GM19035 (cell line): ENCODE results near the gene LANCL2.
"Not testable (repeated sequence)": the region's sequence is repeated elsewhere in the genome, so short reads cannot be mapped to it uniquely, and the experiment has no call there.

ENCODE experiments used
- ATAC-seq: cut with Tn5 transposase; IDR thresholded peaks from one replicate; pipeline ENCODE4 v1.9.1; 2021; ENCODE audit not compliant: unreplicated experiment

The LANCL2 gene, protein sequence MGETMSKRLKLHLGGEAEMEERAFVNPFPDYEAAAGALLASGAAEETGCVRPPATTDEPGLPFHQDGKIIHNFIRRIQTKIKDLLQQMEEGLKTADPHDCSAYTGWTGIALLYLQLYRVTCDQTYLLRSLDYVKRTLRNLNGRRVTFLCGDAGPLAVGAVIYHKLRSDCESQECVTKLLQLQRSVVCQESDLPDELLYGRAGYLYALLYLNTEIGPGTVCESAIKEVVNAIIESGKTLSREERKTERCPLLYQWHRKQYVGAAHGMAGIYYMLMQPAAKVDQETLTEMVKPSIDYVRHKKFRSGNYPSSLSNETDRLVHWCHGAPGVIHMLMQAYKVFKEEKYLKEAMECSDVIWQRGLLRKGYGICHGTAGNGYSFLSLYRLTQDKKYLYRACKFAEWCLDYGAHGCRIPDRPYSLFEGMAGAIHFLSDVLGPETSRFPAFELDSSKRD

DNA sequence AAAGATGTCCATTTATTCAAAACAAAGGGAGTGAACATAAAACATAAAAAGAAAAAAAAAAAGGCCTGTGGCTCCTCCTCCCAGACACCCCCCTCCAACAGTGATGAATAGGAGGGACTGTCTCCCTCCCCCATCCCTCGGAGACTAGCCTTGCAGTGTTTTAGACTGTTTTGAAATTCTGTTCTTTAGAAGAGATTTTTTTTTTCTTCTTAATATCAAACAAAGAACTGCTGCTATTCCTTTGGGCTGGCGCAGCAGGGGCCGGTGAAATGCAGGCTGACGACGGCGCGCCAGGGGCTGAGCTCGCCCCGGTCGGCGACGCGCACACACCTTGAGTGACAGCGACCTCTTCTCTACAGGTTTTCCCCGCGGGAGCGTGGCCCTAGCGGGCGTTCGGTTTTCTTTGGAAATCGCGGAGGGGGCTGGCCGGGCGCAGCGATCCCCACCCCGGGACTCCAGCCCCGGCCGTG lies at the start of gene LANCL2:
Gene LANCL2 (plus strand): TSS at position 133 of the 470 bp plus-strand sequence. CDS start 689 bp downstream, outside the sequence.
- peak; percentile 42 for ATAC-seq

DNA sequence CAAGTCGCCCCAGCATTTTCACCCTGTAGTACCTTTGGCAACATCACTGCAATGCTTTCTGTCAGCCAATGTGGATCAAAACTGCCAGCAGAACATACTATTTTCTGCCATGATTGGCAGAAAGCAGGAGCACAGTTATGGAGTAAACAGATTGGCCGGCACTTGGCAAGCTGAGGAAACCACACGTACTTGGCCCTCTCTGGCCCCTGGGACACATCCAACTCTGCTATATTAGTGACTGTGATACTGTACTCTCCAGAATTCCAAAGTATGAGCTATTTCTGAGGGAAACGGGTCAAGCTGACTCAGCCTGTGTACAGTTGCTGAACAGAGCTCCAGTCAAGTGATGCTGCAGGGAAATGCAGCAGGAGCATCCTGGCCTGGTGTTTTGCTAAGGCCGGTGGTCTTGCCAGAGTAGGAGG lies 39.8 kb upstream of the LANCL2 start:
- no peak for ATAC-seq

DNA sequence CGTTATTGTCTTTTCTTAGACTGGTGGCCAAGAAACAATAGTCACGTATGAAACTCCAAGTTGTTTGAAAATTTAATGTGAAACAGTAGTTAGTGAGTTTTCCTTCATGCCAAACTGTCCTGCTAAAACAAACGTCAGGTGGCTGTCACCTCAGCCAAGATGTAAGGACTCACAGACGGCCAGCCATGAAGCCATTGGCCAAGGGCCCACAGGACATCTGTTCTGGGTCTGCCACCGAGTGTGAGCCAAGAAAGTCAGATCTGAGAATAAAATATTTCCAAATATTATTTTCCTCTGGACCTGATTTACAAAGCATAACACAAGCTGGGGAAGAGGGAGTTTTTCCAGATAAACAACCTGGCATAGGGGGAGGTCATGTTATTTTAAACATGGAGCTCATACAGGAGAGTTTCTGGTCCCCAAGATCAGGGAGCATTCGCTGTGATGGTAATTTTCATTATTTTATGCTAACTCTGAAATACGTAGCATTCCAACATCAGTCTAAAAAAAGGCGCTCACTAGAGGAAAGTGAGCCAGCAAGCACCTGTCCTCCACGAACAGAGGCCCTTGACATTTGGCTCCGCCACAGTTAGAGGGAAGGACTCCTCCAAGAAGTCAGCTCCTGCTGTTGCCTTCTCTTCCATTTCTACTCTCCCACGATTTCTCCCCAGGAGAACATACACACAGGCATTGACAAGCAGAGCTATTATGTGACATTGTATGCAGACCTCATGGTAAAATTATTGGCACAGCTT lies 38.9 kb upstream of the LANCL2 start:
- no peak for ATAC-seq

DNA sequence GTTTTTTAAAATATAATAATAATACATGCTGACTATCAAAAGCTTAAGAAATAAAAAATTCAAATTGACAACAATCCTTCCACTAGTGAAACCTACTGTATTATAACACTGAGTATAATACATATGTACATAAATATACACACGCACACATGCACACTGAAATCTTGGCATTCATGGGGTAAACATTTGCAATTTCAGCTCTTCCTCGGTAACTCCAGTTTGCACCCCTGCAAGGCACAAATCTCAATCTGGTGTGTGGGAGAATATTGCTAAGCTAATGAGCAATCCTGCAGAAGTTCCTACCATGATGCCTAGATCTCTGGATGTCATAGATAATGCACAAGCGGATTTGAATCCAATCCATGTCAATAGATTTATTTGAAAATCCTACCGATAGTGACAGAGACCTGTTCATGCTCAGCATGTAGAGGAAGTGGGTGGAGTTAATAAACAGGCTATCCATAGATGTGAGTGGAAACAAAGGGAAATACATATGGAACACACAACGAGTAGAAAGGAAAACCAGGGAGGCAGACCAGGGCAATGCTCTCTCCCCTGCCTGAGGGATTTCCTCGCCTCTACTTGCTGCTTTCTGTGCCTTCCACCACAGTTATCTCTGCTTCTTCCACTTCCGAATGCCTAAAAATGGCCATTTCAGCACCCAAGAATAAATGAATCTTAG lies 38.1 kb upstream of the LANCL2 start:
- ATAC-seq, result no peak

DNA sequence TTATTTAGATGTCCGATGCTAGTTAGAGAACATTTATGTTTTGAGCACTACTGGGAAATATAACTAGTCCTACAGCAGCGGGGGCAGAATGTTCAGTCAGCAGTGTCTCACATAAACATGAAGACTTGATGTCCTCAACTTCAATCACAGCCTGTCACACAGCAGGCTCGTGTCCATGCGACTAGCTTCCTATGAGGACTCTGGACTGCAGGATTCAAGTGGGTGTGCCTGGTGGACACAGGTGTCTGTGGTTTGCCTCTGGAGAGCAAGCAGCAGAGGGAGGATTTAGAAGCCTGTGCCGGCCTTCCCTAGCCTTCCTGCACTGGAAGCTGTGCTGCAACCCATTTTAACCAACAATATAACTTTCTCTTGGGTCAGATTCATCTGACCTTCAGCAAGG lies 30.0 kb upstream of the LANCL2 start:
- no peak for ATAC-seq

DNA sequence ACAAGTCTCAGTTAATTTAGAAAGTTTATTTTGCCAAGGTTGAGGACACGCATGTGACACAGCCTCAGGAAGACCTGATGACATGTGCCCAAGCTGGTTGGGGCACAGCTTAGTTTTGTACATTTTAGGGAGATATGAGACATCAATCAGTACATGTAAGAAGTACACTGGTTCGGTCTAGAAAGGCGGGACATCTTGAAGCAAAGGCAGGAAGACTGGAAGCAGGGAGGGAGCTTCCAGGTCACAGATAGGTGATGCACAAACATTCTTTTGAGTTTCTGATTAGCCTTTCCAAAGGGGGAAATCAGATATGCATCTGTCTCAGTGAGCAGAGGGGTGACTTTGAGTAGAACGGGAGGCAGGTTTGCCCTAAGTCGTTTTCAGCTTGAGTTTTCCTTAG lies 29.4 kb upstream of the LANCL2 start:
- ATAC-seq, result no peak

DNA sequence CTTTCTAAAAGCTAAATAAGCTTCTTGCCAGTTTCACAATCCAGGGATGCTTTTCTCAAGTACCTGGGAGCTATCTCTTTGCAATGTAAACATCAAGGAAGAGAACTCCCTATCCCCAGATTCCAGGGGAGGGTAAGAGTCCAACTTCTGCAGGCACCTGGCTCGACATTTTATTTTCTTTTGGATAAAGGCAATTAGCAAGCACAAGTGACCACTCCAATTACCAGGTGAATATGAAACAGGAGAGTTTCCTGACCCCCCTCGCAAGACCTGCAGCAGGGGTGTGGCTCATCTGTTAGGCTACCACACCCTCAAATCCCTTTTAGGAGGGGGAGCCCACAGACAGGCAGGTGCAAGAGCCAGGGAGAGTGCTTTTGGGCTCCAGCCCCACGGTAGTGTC lies 28.6 kb upstream of the LANCL2 start:
- no peak for ATAC-seq

DNA sequence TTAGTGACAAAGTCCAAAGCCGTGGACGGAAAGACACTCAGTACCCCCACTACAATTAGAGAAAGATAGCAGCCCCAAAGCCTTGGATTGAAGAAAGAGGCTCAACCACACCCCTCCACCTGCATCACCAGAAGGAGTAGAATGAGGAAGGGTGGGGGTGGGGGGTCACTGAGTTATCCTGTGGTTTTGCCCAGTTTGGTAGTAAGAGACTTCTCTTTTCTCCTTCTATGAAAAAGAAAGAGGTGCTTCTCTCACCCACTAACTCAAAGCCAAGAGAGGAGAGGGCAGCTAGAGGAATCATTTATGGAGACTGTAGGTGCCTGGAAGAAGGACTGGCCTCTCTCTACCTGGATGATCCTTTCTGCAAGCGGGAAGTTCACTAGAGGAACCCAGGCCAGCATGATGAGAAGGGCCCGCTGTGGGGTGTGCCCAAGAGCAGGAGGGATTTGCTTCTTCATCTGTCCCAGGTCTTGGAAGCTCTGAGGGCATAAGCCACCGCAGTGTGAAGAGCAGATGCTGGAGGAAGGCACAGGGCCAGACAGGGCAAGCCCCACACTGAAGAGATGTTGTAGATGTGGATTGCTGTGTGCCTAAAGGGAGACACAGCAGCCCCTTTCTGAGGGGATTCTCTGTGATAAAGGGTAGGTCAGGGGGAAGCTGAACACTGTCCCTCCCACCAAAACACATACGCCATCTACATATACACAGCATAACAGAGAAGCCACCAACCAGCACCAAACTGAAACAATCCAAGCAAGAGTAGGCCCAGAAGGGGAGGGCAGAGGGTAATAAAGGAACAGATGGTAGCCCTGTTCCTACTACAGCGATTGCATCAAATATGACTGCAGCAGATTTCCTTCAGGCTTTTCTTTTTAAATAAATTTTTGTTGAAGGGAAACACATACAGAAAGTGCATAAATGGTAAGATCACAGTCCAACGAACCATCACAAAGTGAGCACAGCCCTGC lies 25.8 kb upstream of the LANCL2 start:
- no peak for ATAC-seq

DNA sequence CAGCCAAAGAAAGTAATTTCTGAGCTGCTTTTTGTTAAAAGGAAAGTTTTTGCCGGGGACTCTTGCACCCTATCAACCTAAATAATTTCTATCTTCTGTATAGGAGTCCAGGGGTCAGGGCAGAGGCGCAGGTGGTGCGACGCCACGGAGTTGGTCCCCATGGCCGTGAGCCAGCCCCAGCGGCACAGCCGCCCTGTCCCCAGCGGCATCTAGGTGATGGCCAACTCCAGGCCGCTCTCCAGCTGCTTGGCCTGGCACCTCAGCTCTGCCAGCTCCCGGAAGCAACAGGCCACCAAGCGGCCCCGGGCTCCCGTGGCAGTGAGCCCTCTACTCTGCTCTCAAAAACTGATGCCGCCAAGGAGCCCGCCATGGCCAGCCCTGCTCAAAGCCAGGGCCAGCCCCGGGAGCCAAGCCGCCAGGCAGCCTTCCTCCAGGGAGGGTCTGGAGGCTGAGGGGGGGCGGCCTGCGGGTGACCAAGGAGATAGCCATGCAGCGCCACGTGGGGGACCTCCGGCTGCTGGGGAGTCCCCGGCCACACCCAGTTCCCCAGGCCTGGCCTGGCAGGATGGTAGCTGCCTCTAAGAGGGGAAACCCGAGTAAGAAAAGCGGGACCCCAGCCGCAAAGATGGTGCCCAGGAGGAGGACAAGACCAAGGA lies 22.8 kb upstream of the LANCL2 start:
- ATAC-seq, result no peak

DNA sequence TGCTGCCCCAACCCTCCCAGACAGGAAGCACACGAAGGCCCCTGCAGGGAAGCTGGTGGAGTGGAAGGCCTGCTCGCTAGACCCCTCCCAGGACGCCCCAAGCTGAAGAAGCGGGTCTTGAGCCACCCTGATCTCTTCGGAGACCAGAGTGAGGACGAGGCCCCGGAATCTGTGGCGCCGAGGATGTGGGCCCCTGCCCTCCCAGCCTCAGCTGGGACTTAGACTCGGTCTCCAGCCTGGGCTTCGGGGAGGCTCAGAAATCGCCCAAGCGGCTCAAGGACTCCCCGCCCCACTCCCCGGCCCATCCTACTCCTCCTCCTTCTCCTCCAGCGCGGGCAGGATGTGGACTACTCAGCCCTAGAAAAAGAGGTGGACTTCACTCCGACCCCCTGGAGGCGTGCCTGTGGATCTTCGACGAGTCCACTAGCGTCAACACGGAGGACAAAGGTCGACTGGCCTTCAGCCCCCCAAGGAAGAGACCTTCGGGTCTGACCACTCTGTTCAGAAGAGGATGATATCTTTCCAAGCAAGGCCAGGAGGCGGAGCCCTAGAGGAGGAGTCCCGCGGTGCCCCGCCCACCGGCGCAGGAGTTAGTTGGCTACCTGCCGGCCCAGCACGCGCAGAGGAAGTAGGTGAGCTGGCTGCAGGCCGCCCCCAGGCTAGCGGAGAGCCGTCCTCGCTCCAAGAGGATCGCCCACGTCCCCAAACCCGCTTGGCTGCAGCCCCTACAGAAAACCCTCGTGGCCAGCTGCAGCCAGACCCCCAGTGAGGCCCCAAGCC lies 21.9 kb upstream of the LANCL2 start:
- no peak for ATAC-seq

DNA sequence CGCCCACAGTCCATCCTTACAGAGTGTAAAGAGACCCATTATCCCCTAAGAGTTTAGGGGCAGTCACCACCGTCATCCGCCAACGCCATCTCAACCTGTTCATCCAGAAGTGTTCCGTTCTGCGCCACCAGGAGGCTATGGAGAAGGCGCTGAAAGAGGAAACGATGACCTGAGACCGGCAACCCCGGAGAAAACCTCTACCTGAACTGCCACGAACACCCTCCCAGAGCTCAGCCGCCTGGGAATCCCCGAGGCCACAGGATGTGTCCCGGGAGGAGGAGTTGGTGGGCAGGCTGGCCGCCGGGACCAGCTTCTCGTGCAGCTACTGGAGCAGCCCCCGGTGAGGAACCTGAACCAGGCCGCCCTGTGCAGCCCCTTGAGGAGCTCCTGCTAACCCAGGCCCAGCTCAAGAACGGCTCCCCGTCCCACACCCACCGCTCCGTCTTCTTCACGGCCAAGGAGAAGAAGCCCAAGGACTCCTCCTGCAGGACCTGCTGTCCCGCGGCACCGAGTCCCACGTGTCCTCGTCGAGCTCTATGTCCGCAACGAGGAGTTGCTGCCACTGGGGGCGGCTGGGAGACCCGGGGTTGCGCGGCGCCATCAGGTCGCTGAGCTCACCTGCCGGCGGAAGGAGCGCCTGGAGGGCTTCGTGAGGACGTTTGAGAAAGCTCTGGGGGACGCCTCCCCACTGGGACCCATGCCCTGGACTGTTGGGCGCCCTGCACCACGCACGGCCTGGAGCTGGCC lies 21.1 kb upstream of the LANCL2 start:
- ATAC-seq, result no peak

DNA sequence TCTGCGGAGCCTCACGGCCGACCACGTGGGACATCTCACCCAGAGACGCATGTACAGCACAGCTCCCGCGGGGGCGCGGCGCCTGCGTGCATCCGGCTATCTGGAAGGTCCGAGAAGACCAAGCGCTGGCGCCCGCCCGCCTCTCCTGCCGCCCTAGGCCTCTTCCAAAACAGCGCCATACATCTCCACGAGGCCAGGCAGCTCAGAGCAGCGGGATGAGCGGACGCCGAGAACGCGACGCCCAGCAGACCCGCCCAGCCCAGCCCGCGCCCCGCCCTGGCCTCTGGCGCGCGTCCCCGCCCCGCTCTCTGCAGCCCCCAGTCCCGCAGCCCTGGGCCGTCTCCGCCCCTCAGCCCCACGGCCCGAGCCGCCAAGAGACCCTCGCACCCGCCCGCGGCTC lies 20.3 kb upstream of the LANCL2 start:
- no peak for ATAC-seq

DNA sequence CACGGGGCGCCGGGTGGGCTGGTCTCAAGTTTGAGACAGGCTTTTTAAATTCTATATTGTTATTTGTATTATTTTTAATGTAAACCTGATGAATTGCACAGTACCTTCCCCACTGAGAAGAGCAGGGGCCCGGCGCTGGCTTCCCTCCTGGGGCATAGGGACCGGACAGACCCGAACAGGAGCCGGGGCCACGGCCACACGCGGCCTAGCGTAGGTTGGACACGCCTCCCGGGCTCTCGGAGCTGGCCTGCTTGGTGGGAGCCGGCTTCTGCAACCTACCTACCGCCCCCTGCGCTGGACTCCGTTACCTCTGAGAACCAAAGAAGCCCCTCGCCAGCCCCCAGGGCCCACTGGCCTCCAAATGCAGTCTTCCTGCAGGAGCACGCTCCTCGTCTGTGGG lies 19.8 kb upstream of the LANCL2 start:
- no peak for ATAC-seq

DNA sequence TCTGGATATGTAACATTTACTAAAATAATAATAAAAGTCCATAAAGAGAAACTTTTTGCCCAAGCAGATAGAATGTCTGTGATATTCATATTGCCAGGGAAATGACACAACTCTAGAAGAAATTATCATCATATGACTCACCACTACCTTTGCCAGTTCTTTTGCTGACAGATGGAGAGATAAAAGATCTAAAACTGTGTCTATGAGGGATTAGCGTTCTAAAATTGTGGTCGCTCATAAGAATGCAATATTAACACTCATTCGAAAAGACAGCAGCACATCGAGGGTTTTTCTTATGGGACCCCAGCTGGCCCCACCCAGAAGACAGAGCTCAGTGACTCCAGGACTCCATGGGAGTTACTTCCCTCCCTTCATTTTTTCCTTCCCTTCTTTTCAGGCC lies 16.6 kb upstream of the LANCL2 start:
- ATAC-seq, result no peak

DNA sequence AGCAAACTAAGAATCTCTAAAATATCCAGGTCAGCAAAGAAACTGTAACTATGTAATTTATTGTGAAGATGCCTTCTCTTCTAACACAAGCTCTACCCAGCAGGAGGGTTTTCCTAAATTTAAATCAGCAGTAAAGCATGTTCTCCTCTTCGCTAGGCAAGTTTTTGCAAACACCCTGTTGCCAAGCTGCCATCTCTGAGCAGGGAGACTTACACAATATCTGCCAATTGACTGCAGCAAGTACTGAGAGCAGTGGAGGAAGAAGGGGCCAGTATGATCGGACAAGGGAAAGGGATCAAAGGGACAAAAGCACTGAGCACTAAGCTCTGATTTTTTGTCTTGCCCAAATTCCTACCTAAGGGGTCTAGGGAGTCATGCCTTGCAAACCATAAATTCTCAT lies 16.0 kb upstream of the LANCL2 start:
- no peak for ATAC-seq

DNA sequence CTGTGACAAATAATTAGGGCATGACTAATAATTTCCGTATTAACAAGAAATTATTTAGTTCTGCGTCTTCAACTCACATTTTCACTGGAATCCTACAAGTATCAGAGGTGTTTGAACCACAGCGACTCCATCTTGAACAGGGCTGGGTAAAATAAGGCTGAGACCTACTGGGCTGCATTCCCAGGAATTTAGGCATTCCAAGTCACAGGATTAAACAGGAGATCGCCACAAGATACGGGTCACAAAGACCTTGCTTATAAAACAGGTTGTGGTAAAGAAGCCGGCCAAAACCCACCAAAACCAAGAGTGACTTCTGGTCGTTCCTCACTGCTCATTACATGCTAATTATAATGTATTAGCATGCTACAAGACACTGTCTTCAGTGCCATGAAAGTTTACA lies 14.9 kb upstream of the LANCL2 start:
- no peak for ATAC-seq

DNA sequence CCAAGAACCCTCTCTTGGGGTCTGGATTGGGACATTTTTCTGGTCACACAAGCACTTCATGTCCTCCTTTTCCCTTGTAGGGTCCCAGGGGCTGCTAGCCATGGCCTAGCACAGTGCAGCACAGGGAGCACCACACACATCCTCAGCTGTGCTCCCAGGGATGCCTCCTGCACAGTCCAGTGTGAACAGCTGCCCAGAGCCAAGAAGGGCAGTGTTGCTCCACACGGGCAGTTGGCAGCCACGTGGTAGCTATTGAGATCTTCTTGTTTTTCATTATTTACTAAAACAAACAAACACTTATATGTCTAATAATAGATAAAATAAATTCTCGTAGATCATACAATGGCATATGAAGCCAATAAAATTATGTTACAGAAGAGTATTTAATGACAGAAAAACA lies 13.9 kb upstream of the LANCL2 start:
- ATAC-seq, result no peak

DNA sequence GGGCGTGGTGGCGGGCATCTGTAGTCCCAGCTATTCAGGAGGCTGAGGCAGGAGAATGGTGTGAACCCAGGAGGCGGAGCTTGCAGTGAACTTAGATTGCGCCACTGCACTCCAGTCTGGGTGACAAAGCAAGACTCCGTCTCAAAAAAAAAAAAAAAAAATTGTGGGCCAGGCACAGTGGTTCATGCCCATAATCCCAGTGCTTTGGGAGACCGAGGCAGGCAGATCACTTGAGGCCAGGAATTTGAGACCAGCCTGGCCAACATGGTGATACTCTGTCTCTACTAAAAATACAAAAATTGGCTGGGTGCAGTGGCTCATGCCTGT lies 12.2 kb upstream of the LANCL2 start:
- ATAC-seq, result not testable (repeated sequence)

DNA sequence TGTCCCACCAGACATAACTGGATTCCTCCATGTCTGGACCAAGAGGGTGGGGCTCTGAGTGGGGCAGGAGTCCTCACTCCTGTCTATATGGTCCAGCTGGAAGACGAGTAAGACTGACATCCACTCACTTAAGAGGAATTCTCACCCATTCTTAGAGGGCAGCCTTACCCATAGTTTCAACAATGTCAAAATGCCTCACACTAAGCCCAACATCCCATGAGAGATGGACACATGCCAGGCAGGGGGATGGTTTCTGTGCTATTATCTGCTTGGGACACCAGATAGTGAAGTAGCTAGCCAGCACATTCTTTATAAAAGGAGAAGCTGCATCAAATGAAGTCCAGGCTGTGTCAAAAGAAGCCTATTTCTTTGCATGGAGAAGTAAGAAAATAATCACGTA lies 4.7 kb upstream of the LANCL2 start:
- no peak for ATAC-seq
